AG04450 (cell line): ENCODE results near the gene LYPD4. TPM values are rescaled to one million over a fixed set of nuclear protein-coding genes. Genes with fewer than 3 reads are reported as not detected.

Experiments
- CTCF ChIA-PET: fragments of 300-600, 350-600 bp; formaldehyde crosslinking; extraction: SDS; loops from one replicate; lab custom pipeline; 2022; ENCODE audit warnings: antibody characterized with exemption, inconsistent platforms; lab: Charles Lee
- POLR2A ChIA-PET: fragments of 350-600 bp; formaldehyde crosslinking; extraction: SDS; loops from one replicate; lab custom pipeline; 2021; ENCODE audit warnings: antibody characterized with exemption, inconsistent platforms; lab: Yijun Ruan, JAX
- DNase-seq: peaks from one replicate; pipeline ENCODE4 v3.0.0-alpha.2; 2011; ENCODE audit warnings: low read depth, low spot score
- H3K27ac ChIP-seq: one replicate; pipeline ENCODE4 v1.5.1; 2012; ENCODE audit warnings: low read depth, low read length, control low read depth
- H3K27me3 ChIP-seq: one replicate; pipeline ENCODE4 v1.6.0; 2012; ENCODE audit warnings: low read length; ENCODE audit not compliant: control insufficient read depth, insufficient read depth
- H3K4me3 ChIP-seq: 2 replicates; pipeline ENCODE4 v1.5.1; 2011; ENCODE audit warnings: mild to moderate bottlenecking, low read depth, low read length, control low read depth
- H3K9me3 ChIP-seq: 2 replicates; pipeline ENCODE4 v1.5.1; 2012; ENCODE audit warnings: low read length; ENCODE audit not compliant: control insufficient read depth, insufficient read depth
- polyA plus RNA-seq: library from polyadenylated mRNA; depleted of rRNA; stranded (reverse); fragments of >200 nt; gene quantifications from 2 replicates; pipeline ENCODE4 v1.2.3, GENCODE V29; 2011
- TF ChIP-seq, protein P1 (sequence below): IDR thresholded peaks from 2 replicates; pipeline ENCODE4 v1.5.1; 2011; ENCODE audit warnings: low read depth, low read length, control low read depth, inconsistent platforms

Gene LYPD4
- polyA plus RNA-seq, 1 experiment, result not detected

DNA sequence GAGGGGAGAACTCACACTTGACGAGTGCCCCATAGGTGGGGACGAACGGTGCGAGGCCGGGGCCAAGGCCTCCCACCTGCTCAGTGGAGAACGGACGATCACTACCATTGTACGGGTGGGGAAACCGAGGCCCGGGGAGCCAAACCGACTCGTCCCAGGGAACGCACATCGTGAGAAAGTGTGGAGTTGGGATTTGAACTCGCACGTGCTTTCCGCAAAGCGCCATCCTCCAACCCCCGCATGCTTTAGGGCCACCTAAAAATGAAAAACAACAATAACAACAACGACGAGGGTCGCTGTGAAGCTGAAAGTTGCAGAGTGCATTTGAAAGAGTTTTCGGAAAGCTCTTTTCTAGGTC lies 39.0 kb upstream of the LYPD4 start:
- Histone ChIP-seq H3K27ac (no peak overlapping the region), H3K27me3 (peaks cover 7% of the 10 kb centered on the region), H3K4me3 (peak overlapping the region; percentile 86), H3K9me3 (0 out of 2 replicates have a peak, but pooled peaks cover 4% of the 10 kb centered on the region)
- ChIA-PET CTCF (no interaction called here), POLR2A (interaction anchor here (0.9 to 2.2 kb wide), 3 partner anchors 11 to 24 kb away, joined by 3 to 16 read pairs (median 3); partner anchors contain the start of gene RPS19)
- TF ChIP-seq, protein P1, sequence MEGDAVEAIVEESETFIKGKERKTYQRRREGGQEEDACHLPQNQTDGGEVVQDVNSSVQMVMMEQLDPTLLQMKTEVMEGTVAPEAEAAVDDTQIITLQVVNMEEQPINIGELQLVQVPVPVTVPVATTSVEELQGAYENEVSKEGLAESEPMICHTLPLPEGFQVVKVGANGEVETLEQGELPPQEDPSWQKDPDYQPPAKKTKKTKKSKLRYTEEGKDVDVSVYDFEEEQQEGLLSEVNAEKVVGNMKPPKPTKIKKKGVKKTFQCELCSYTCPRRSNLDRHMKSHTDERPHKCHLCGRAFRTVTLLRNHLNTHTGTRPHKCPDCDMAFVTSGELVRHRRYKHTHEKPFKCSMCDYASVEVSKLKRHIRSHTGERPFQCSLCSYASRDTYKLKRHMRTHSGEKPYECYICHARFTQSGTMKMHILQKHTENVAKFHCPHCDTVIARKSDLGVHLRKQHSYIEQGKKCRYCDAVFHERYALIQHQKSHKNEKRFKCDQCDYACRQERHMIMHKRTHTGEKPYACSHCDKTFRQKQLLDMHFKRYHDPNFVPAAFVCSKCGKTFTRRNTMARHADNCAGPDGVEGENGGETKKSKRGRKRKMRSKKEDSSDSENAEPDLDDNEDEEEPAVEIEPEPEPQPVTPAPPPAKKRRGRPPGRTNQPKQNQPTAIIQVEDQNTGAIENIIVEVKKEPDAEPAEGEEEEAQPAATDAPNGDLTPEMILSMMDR, result no peak
- DNase-seq, result no peak

DNA sequence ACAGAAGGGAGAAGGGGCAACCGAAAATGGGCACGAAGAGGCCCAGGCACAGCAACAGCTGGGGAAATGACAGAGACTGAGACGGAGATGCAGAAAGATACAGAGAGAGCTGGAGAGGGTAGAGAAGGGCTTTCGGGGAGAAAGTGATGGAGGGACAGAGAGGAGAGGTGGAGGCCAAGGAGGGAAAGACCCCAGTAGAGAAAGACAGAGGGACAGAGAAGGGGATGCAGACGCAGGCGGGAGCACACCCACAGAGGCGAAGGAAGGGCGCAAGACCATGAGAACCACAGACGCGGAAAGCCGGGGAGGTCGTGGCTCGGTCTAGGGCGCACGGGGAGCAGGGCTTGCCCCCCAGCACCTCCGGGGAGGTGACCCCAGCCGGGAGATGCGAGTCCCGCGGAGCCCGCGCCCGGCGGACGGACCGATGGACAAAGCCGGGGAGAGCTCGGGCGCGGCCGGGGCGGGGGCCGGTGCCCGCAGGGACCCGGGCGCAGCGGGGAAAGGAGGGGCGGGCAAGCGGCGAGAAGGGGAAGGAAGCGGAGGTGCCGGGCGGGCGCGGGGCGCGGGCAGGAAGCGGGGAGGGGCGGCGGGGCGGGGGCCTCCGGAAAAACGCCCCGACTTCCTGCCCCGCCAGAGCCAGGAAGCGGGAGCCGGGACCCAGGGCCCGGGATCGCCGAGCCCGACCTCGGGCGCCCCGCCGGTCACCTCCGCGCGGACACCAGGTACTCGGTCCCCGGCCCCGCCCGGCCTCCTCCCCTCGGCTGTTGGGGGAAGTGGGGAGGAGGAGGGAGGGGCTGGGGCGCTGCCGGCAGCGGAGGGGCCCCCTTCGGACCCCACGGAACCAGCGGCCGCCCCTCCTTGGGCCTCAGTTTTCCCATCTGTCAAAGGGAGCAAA lies 38.3 kb upstream of the LYPD4 start, which contains the start of gene ARHGEF1:
Gene ARHGEF1, plus strand, starts transcription at position 617 of the 895 bp plus-strand sequence. CDS start 4,899 bp downstream, outside the sequence.
- Histone ChIP-seq H3K4me3 (peak within 1 kb of the TSS; percentile 86), H3K9me3 (0 out of 2 replicates have a peak, but pooled peaks cover 4% of the 10 kb centered on the region), H3K27me3 (peaks cover 14% of the 10 kb centered on the region), H3K27ac (no peak within 1 kb of the TSS)
- POLR2A ChIA-PET, result interaction anchor here (1.3 to 2.2 kb wide), 2 partner anchors 10 to 23 kb away, joined by 3 to 16 read pairs; partner anchors contain the start of gene RPS19
- CTCF ChIA-PET, result no interaction called here
- TF ChIP-seq, protein P1, result no peak
- no peak for DNase-seq

DNA sequence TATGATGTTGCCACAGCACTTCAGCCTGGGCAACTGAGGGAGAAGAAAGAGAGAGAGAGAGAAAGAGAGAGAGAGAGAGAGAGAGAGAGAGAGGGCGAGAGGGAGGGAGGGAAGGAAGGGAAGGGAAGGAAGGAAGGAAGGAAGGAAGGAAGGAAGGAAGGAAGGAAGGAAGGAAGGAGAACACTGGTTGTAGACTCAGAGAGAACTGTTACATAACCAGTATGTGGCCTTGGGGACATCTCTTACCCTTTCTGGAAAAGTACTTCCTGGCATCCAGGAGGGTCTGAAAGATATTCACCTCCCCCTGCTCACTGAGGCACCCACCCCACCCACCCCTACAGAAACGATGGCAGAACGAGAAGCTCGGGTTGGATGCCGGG lies 35.8 kb upstream of the LYPD4 start:
- TF ChIP-seq, protein P1, result no peak
- Histone ChIP-seq H3K4me3 (no peak overlapping the region), H3K27me3 (peaks cover 24% of the 10 kb centered on the region), H3K27ac (no peak overlapping the region), H3K9me3 (0 out of 2 replicates have a peak, but pooled peaks cover 4% of the 10 kb centered on the region)
- ChIA-PET POLR2A (no interaction called here), CTCF (no interaction called here)
- no peak for DNase-seq

DNA sequence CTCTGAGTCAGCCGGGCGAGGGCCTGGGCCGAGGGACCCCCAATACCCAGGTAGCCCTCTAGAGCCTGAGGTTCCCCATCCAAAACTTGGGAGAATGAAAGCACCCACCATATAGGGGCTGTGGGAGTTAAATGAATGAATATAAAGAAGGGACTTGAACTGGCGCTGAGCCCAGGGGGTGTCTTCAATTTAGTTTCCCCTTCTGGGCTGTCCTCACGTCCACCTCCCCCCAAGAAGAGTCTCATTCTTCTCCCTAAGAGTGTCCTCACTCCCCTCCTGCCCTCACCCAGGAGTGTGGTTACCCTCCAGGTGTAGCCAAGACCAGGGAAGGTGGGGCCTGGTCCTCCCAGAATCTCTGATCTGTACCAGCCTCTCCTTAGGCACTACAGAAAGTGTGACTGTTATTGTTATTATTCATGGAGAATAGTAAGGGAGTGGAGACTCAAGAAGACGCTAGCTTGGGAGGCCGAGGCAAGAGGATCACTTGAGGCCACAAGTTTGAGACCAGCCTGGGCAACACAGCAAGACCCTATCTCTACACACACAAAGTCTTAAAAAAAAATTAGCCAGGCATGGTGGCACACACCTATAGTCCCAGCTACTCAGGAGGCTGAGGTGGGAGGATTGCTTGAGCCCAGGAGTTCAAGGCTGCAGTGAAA lies 35.3 kb upstream of the LYPD4 start:
- Histone ChIP-seq H3K27ac (no peak overlapping the region), H3K4me3 (no peak overlapping the region), H3K27me3 (peaks cover 24% of the 10 kb centered on the region), H3K9me3 (0 out of 2 replicates have a peak, but pooled peaks cover 4% of the 10 kb centered on the region)
- POLR2A ChIA-PET, result no interaction called here
- TF ChIP-seq, protein P1, result no peak
- DNase-seq, result no peak
- CTCF ChIA-PET, result no interaction called here
